H9 (cell line): ENCODE data around the gene IPP. TPM values are rescaled to one million over a fixed set of nuclear protein-coding genes. Genes with fewer than 3 reads are reported as not detected.
"Not testable (repeated sequence)": the region's sequence is repeated elsewhere in the genome, so short reads cannot be mapped to it uniquely, and the experiment has no call there.

Experiments
- DNase-seq: peaks from one replicate; pipeline ENCODE4 v3.0.0-alpha.2; 2017
- H2AFZ ChIP-seq: one replicate; pipeline ENCODE4 v1.6.1; 2013; ENCODE audit warnings: mild to moderate bottlenecking, low read length, control low read depth, moderate library complexity
- H2AK5ac ChIP-seq: 2 replicates; pipeline ENCODE4 v1.6.1; 2013; ENCODE audit warnings: low read length, control low read depth, mixed read lengths; ENCODE audit not compliant: insufficient read length
- H2BK120ac ChIP-seq: one replicate; pipeline ENCODE4 v1.6.1; 2013; ENCODE audit warnings: low read depth, mild to moderate bottlenecking, low read length, control low read depth, inconsistent platforms; ENCODE audit not compliant: poor library complexity, severe bottlenecking
- H2BK12ac ChIP-seq: 2 replicates; pipeline ENCODE4 v1.6.1; 2013; ENCODE audit warnings: low read length, control low read depth, mixed read lengths, low read depth; ENCODE audit not compliant: insufficient read length
- H2BK15ac ChIP-seq: 2 replicates; pipeline ENCODE4 v1.6.1; 2013; ENCODE audit warnings: low read depth, low read length, control low read depth
- H2BK20ac ChIP-seq: one replicate; pipeline ENCODE4 v1.6.1; 2013; ENCODE audit warnings: low read depth, mild to moderate bottlenecking, low read length, control low read depth, inconsistent platforms; ENCODE audit not compliant: poor library complexity, severe bottlenecking
- H2BK5ac ChIP-seq: 2 replicates; pipeline ENCODE4 v1.6.1; 2013; ENCODE audit warnings: low read length, control low read depth, mixed read lengths; ENCODE audit not compliant: insufficient read length
- H3K14ac ChIP-seq: 2 replicates; pipeline ENCODE4 v1.6.1; 2013; ENCODE audit warnings: low read length, control low read depth; ENCODE audit not compliant: insufficient read depth
- H3K18ac ChIP-seq: 2 replicates; pipeline ENCODE4 v1.6.1; 2013; ENCODE audit warnings: low read depth, mild to moderate bottlenecking, mixed read lengths, low read length, control low read depth; ENCODE audit not compliant: insufficient read length
- H3K23ac ChIP-seq: 2 replicates; pipeline ENCODE4 v1.6.1; 2013; ENCODE audit warnings: low read length, control low read depth, mixed read lengths, low read depth; ENCODE audit not compliant: insufficient read length
- H3K23me2 ChIP-seq: 2 replicates; pipeline ENCODE4 v1.6.1; 2013; ENCODE audit warnings: low read depth, mild to moderate bottlenecking, mixed read lengths, low read length, control low read depth; ENCODE audit not compliant: insufficient read length, poor library complexity, severe bottlenecking
- H3K27ac ChIP-seq: 2 replicates; pipeline ENCODE4 v1.5.1; 2013; ENCODE audit warnings: low read length, control low read depth, mixed read lengths, low read depth; ENCODE audit not compliant: insufficient read length
- H3K27me3 ChIP-seq: 2 replicates; pipeline ENCODE4 v1.6.1; 2013; ENCODE audit warnings: low read length, control low read depth, inconsistent platforms; ENCODE audit not compliant: insufficient read depth
- H3K4ac ChIP-seq: 2 replicates; pipeline ENCODE4 v1.6.1; 2013; ENCODE audit warnings: low read depth, mild to moderate bottlenecking, control low read depth, inconsistent platforms, low read length, moderate library complexity
- H3K4me1 ChIP-seq: 2 replicates; pipeline ENCODE4 v1.6.1; 2013; ENCODE audit warnings: low read length, control low read depth, inconsistent platforms; ENCODE audit not compliant: insufficient read depth
- H3K4me2 ChIP-seq: 2 replicates; pipeline ENCODE4 v1.6.1; 2013; ENCODE audit warnings: low read length, control low read depth, mixed read lengths; ENCODE audit not compliant: insufficient read length, insufficient read depth
- H3K56ac ChIP-seq: 2 replicates; pipeline ENCODE4 v1.6.1; 2013; ENCODE audit warnings: low read depth, mild to moderate bottlenecking, mixed read lengths, low read length, control low read depth; ENCODE audit not compliant: insufficient read length
- H3K79me1 ChIP-seq: 2 replicates; pipeline ENCODE4 v1.6.1; 2013; ENCODE audit warnings: low read depth, mild to moderate bottlenecking, moderate library complexity, low read length, control low read depth, inconsistent platforms; ENCODE audit not compliant: insufficient read depth, poor library complexity, severe bottlenecking
- H3K79me2 ChIP-seq: 2 replicates; pipeline ENCODE4 v1.6.1; 2013; ENCODE audit warnings: low read length, control low read depth, inconsistent platforms; ENCODE audit not compliant: insufficient read depth
- H3K9ac ChIP-seq: 2 replicates; pipeline ENCODE4 v1.6.1; 2013; ENCODE audit warnings: low read length, control low read depth, mixed read lengths; ENCODE audit not compliant: insufficient read length; ENCODE audit errors: extremely low read depth
- H3K9me3 ChIP-seq: one replicate; pipeline ENCODE4 v1.6.1; 2013; ENCODE audit warnings: low read depth, low read length, inconsistent platforms; ENCODE audit not compliant: control insufficient read depth
- H3T11ph ChIP-seq: one replicate; pipeline ENCODE4 v1.6.1; 2013; ENCODE audit warnings: mild to moderate bottlenecking, low read length, control low read depth, inconsistent platforms
- H4K20me1 ChIP-seq: one replicate; pipeline ENCODE4 v1.6.1; 2013; ENCODE audit not compliant: control insufficient read depth, insufficient read length, insufficient read depth
- H4K5ac ChIP-seq: 2 replicates; pipeline ENCODE4 v1.6.1; 2013; ENCODE audit warnings: low read depth, mild to moderate bottlenecking, mixed read lengths, low read length, control low read depth; ENCODE audit not compliant: insufficient read length
- H4K8ac ChIP-seq: replicated peaks from 2 replicates; pipeline ENCODE4 v1.6.1; 2013; ENCODE audit warnings: low read length, control low read depth, mixed read lengths, low read depth; ENCODE audit not compliant: insufficient read length
- H4K91ac ChIP-seq: 2 replicates; pipeline ENCODE4 v1.6.1; 2013; ENCODE audit warnings: low read depth, mild to moderate bottlenecking, moderate library complexity, mixed read lengths, low read length, control low read depth; ENCODE audit not compliant: insufficient read length
- H3K27ac Mint-ChIP-seq, 3 experiments: 2 replicates in 2 of 3; 3 replicates in 1 of 3; pipeline ENCODE4 v1.8.0; 2020 to 2021; ENCODE audit warnings: mixed read lengths in 3 of 3, mild to moderate bottlenecking in 1 of 3, moderate library complexity in 1 of 3
- H3K27me3 Mint-ChIP-seq: 2 replicates; pipeline ENCODE4 v1.8.0; 2021; ENCODE audit warnings: low read depth, mild to moderate bottlenecking, moderate library complexity, mixed read lengths
- H3K36me3 Mint-ChIP-seq, 3 experiments: 2 replicates in 2 of 3; 3 replicates in 1 of 3; pipeline ENCODE4 v1.8.0; 2020 to 2021; ENCODE audit warnings: low read depth in 3 of 3, mixed read lengths in 3 of 3; ENCODE audit not compliant: insufficient read depth in 1 of 3
- H3K4me1 Mint-ChIP-seq, 2 experiments: 2 replicates each; pipeline ENCODE4 v1.8.0; 2020; ENCODE audit warnings: mixed read lengths in 2 of 2
- H3K4me3 Mint-ChIP-seq, 2 experiments: 2 replicates in 1 of 2; 3 replicates in 1 of 2; pipeline ENCODE4 v1.8.0; 2020 to 2021; ENCODE audit warnings: mild to moderate bottlenecking in 2 of 2, mixed read lengths in 2 of 2, moderate library complexity in 1 of 2
- H3K9me3 Mint-ChIP-seq, 2 experiments: 2 replicates in 1 of 2; 3 replicates in 1 of 2; pipeline ENCODE4 v1.8.0; 2020; ENCODE audit warnings: mild to moderate bottlenecking in 2 of 2, mixed read lengths in 2 of 2, moderate library complexity in 1 of 2
- CTCF ChIP-seq: fragments of 200-600 bp; sonication (generic); conservative IDR thresholded peaks from 3 replicates; pipeline ENCODE4 v1.8.0; 2021; ENCODE audit warnings: antibody characterized with exemption, mild to moderate bottlenecking
- WGBS: extraction: QIAGEN DNeasy Blood & Tissue Kit; methylation state at CpG from one replicate; pipeline ENCODE4 v1.1.7; 2013; ENCODE audit warnings: missing lambda C conversion rate, low lambda C conversion rate, mixed read lengths; ENCODE audit not compliant: insufficient read length; ENCODE audit errors: extremely low coverage; 5-methylcytosine and 5-hydroxymethylcytosine counted together
- total RNA-seq: library from RNA; stranded (reverse); gene quantifications from 2 replicates; pipeline ENCODE4 v1.2.1, GENCODE V29; 2021

IPP gene
- total RNA-seq, 1 experiment from 2014 or later = 6.3 TPM

- no peaks in the 10 kb centered on the region for H3K27me3 ChIP-seq
- Mint-ChIP-seq H3K4me3 (no peak overlapping the region), H3K27me3 (no peaks in the 10 kb centered on the region), H3K9me3 (no peaks in the 10 kb centered on the region), H3K27ac (no peak overlapping the region), H3K36me3 (peaks cover 10 to 35% (median 35%) of the 10 kb centered on the region in 3 experiments; a peak in 6 of 7 replicates), H3K4me1 (no peaks in the 10 kb centered on the region)
- no peaks in the 10 kb centered on the region for H3K4me1 ChIP-seq
- H3K23me2 ChIP-seq = no peaks in the 10 kb centered on the region
- H3K27ac ChIP-seq = no peak overlapping the region
- DNase-seq = no peak
- H2AK5ac ChIP-seq = no peak overlapping the region
- no CpG with 5 or more reads among the region's 7 CpGs for WGBS
- no peak overlapping the region for H3T11ph ChIP-seq
- H3K9me3 ChIP-seq = no peaks in the 10 kb centered on the region
- H3K14ac ChIP-seq = no peak overlapping the region
- TF ChIP-seq CTCF = no peak
- H4K20me1 ChIP-seq = no peaks in the 10 kb centered on the region
- no peak overlapping the region for H3K4me2 ChIP-seq
- no peak overlapping the region for H4K91ac ChIP-seq
- H2BK5ac ChIP-seq = no peak overlapping the region
- no peak overlapping the region for H2BK20ac ChIP-seq
- H2BK15ac ChIP-seq = no peak overlapping the region
- no peaks in the 10 kb centered on the region; the same call in 1 of the 2 replicates for H3K79me2 ChIP-seq
- H3K56ac ChIP-seq = no peak overlapping the region
- no peak overlapping the region for H2BK12ac ChIP-seq
- no peak overlapping the region for H3K18ac ChIP-seq
- H4K8ac ChIP-seq = no peak overlapping the region
- no peak overlapping the region for H4K5ac ChIP-seq
- no peak overlapping the region for H3K23ac ChIP-seq
- H2BK120ac ChIP-seq = no peak overlapping the region
- H3K4ac ChIP-seq = no peak overlapping the region
- H2AFZ ChIP-seq = no peak overlapping the region
- no peak overlapping the region for H3K9ac ChIP-seq
- H3K79me1 ChIP-seq = no peaks in the 10 kb centered on the region
Observed at GRCh38 chr1:45694823-45695222, 55.6 kb downstream of the IPP start.

DNA sequence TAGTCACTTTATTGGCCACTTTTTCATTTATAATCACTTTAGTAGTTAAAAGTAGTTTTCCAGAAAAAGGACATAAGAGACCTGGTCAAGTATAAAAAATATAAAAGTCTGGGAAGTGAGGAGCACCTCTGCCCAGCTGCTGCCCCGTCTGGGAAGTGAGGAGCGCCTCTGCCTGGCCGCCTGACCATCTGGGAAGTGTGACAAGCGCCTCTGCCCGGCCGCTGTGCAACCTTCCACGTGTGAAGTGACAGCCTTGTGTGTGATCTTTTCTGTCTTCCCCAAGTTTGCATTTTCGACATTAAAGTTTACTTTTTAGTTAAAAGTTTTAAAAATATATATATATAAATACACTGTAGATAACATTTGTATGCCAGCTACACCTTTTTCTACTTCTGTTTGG, 56.6 kb downstream of the IPP start:
- not testable (repeated sequence) for DNase-seq, H3K27me3 ChIP-seq, H3K27ac Mint-ChIP-seq, H3K14ac ChIP-seq, H3K79me1 ChIP-seq, H3K23me2 ChIP-seq, H3K9me3 ChIP-seq, H3K27me3 Mint-ChIP-seq, H3K18ac ChIP-seq, H3K4me3 Mint-ChIP-seq, H3K23ac ChIP-seq, H2BK120ac ChIP-seq, H2BK20ac ChIP-seq, H3K4ac ChIP-seq, H2BK15ac ChIP-seq, H4K20me1 ChIP-seq, H3K4me1 ChIP-seq, H3K56ac ChIP-seq, H2AK5ac ChIP-seq, H3T11ph ChIP-seq, H4K91ac ChIP-seq, H3K4me2 ChIP-seq, H3K9ac ChIP-seq, H3K4me1 Mint-ChIP-seq, H3K79me2 ChIP-seq, H2AFZ ChIP-seq, H3K27ac ChIP-seq, H2BK12ac ChIP-seq, H2BK5ac ChIP-seq, H4K5ac ChIP-seq, H3K9me3 Mint-ChIP-seq, H4K8ac ChIP-seq
- H3K36me3 Mint-ChIP-seq = peaks cover 12 to 36% (median 35%) of the 10 kb centered on the region in 3 experiments; a peak in 6 of 7 replicates
- no CpG with 5 or more reads among the region's 8 CpGs for WGBS
